ENCODE measurements around the gene PLP2.
"Not testable (repeated sequence)": the region's sequence is repeated elsewhere in the genome, so short reads cannot be mapped to it uniquely, and the experiment has no call there.

The PLP2 gene

GRCh38 chrX:49171752-49172279 is at the start of gene PLP2:
PLP2 (plus strand) TSS chrX:49171898; CDS start chrX:49172001, 103 bp downstream.
- H3K4me3 ChIP-seq (ENCODE audit: low read depth, low read length) = peak within 1 kb of the TSS; percentile 59
- in situ Hi-C loops (cut with HindIII; ENCODE audit: low sequenced_read_pairs) = no loop called here
- TF ChIP-seq CTCF (IDR thresholded peaks at IDR 0.05; ENCODE audit: low read depth, low read length, missing control alignments) = no peak
- DNase-seq (ENCODE audit: low read depth) = no peak

GRCh38 chrX:49122499-49122898 is 49.2 kb upstream of the PLP2 start:
- TF ChIP-seq CTCF (IDR thresholded peaks at IDR 0.05; ENCODE audit: low read depth, low read length, missing control alignments) = no peak
- DNase-seq (ENCODE audit: low read depth) = no peak
- in situ Hi-C loops (cut with HindIII; ENCODE audit: low sequenced_read_pairs) = no loop called here
- H3K4me3 ChIP-seq (ENCODE audit: low read depth, low read length) = peak overlapping the region; percentile 79

GRCh38 chrX:49127742-49128258 is 43.9 kb upstream of the PLP2 start:
- DNase-seq (ENCODE audit: low read depth); H3K4me3 ChIP-seq (ENCODE audit: low read depth, low read length); in situ Hi-C loops (cut with HindIII; ENCODE audit: low sequenced_read_pairs): not testable (repeated sequence)

GRCh38 chrX:49129427-49129826 is 42.3 kb upstream of the PLP2 start:
- in situ Hi-C loops (cut with HindIII; ENCODE audit: low sequenced_read_pairs) = no loop called here
- DNase-seq (ENCODE audit: low read depth) = no peak
- no peak overlapping the region for H3K4me3 ChIP-seq (ENCODE audit: low read depth, low read length)
- TF ChIP-seq CTCF (IDR thresholded peaks at IDR 0.05; ENCODE audit: low read depth, low read length, missing control alignments) = no peak

GRCh38 chrX:49132275-49132674 is 39.4 kb upstream of the PLP2 start:
- H3K4me3 ChIP-seq (ENCODE audit: low read depth, low read length); DNase-seq (ENCODE audit: low read depth); in situ Hi-C loops (cut with HindIII; ENCODE audit: low sequenced_read_pairs): not testable (repeated sequence)

GRCh38 chrX:49133759-49134158 is 37.9 kb upstream of the PLP2 start:
- TF ChIP-seq CTCF (IDR thresholded peaks at IDR 0.05; ENCODE audit: low read depth, low read length, missing control alignments) = no peak
- H3K4me3 ChIP-seq (ENCODE audit: low read depth, low read length) = no peak overlapping the region
- no peak for DNase-seq (ENCODE audit: low read depth)
- in situ Hi-C loops (cut with HindIII; ENCODE audit: low sequenced_read_pairs) = no loop called here

- DNase-seq (ENCODE audit: low read depth) = no peak
- H3K4me3 ChIP-seq (ENCODE audit: low read depth, low read length) = no peak overlapping the region
- in situ Hi-C loops (cut with HindIII; ENCODE audit: low sequenced_read_pairs) = no loop called here
- no peak for TF ChIP-seq CTCF (IDR thresholded peaks at IDR 0.05; ENCODE audit: low read depth, low read length, missing control alignments)
Measured at GRCh38 chrX:49137492-49137891, 34.2 kb upstream of the PLP2 start.

- in situ Hi-C loops (cut with HindIII; ENCODE audit: low sequenced_read_pairs) = no loop called here
- no peak for TF ChIP-seq CTCF (IDR thresholded peaks at IDR 0.05; ENCODE audit: low read depth, low read length, missing control alignments)
- no peak for DNase-seq (ENCODE audit: low read depth)
- no peak overlapping the region for H3K4me3 ChIP-seq (ENCODE audit: low read depth, low read length)
Measured at GRCh38 chrX:49139713-49140112, 32.0 kb upstream of the PLP2 start.
